Stomach (tissue), 9 donors: ENCODE data around the gene DNM3. TPM values are rescaled to one million over a fixed set of nuclear protein-coding genes. Genes with fewer than 3 reads are reported as not detected.

ENCODE experiments used
- DNase-seq, 2 donors: peaks; one replicate each; pipeline versions ENCODE4 v3.0.0 to v3.0.0-alpha.2; 2013 to 2019
- H3K27ac ChIP-seq, 5 donors: fragments of 200-600 bp in 4 of 5; sonication (generic) in 4 of 5; one replicate each; pipeline ENCODE4 v1.5.1; 2013 to 2019; ENCODE audit warnings: mild to moderate bottlenecking in 1 of 5, moderate library complexity in 1 of 5
- H3K27me3 ChIP-seq, 3 donors: fragments of 200-600 bp; sonication (generic); one replicate each; pipeline ENCODE4 v1.5.1; 2017 to 2019; ENCODE audit warnings: mixed run types in 1 of 3
- H3K36me3 ChIP-seq, 4 donors: fragments of 200-600 bp; sonication (generic); 1 replicate in 3 of 4; 2 replicates in 1 of 4; pipeline ENCODE4 v1.5.1; 2016 to 2019
- H3K4me1 ChIP-seq, 4 donors: fragments of 200-600 bp; sonication (generic); one replicate each; pipeline ENCODE4 v1.5.1; 2016 to 2019
- H3K4me3 ChIP-seq, 4 donors: fragments of 200-600 bp; sonication (generic) in 3 of 4; one replicate each; pipeline ENCODE4 v1.5.1; 2016 to 2019; ENCODE audit warnings: mild to moderate bottlenecking in 1 of 4
- H3K9me3 ChIP-seq, 4 donors: fragments of 200-600 bp; sonication (generic); one replicate each; pipeline ENCODE4 v1.5.1; 2016 to 2019
- EP300 ChIP-seq: sonication (generic); formaldehyde crosslinking; IDR thresholded peaks from one replicate; pipeline ENCODE4 v1.6.1; 2017; ENCODE audit warnings: antibody characterized with exemption
- POLR2A ChIP-seq, 4 donors: fragments of 450-650 bp; IDR thresholded peaks; one replicate each; pipeline ENCODE4 v1.6.1; 2016; ENCODE audit warnings: antibody characterized with exemption in 4 of 4, control low read depth in 2 of 4, mild to moderate bottlenecking in 1 of 4, moderate library complexity in 1 of 4
- POLR2AphosphoS5 ChIP-seq, 3 donors: sonication (generic); formaldehyde crosslinking; IDR thresholded peaks; one replicate each; pipeline ENCODE4 v1.6.1; 2016; ENCODE audit warnings: antibody characterized with exemption in 3 of 3
- WGBS, 5 donors: extraction: QIAGEN DNeasy Blood & Tissue Kit in 3 of 5; methylation state at CpG; one replicate each; pipeline versions ENCODE4 v1.1.5 to v1.1.7; 2013 to 2018; 5-methylcytosine and 5-hydroxymethylcytosine counted together
- intact Hi-C: fragments of 100-400 bp; cut with DNase I; formaldehyde crosslinking; loops from one replicate; pipeline ENCODE4 v1.15.1; 2023; ENCODE audit warnings: low total_unique reads
- polyA plus RNA-seq, 3 donors: library from polyadenylated mRNA; stranded (reverse); fragments of 200-250 nt; gene quantifications; one replicate each; pipeline ENCODE4 v1.2.3, GENCODE V29; 2013
- total RNA-seq, 5 donors: library from RNA; depleted of rRNA; stranded (reverse); fragments of >200 nt; gene quantifications; one replicate each; pipeline versions ENCODE4 v1.1.0 to v1.2.3, GENCODE V29; 2014 to 2016
- TF ChIP-seq, protein P1 (sequence below), 7 experiments: fragments of 450-650 bp in 4 of 7; fragments of 200-600 bp in 3 of 7; sonication (generic) in 3 of 7; IDR thresholded peaks; one replicate each; pipeline ENCODE4 v1.5.1; 2016 to 2019; ENCODE audit warnings: antibody characterized with exemption in 7 of 7, control low read depth in 2 of 7, mild to moderate bottlenecking in 1 of 7
- donor health status: healthy with polysubstance abuse.
- donor health status: Bipolar disorder and iron deficiency.
- donor health status: healthy.

DNM3 gene
- total and polyA plus RNA-seq, 8 donors, result 0.58 to 13.8 (median 2.2) TPM

DNA sequence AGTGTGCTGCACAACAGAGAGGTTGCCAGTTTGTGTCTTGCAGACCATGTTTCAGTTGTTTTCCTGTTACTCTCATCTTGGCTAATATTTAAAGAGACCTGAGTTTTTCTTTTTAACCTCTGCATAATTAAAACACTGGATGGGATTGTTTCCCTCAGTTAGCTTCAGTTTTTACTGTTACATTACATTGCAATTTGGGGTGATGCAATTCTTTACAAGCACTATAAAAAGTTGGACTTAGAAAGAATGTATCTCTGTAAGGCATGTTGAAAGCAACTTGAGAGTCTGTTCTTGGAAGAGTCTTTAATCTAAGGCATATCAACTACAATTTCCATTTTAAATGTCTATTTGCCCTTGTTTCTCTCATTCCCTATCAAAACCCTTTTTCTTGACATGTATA is 99.1 kb downstream of the DNM3 start:
- Histone ChIP-seq H3K27ac (no peak overlapping the region), H3K36me3 (no peaks in the 10 kb centered on the region), H3K27me3 (no peaks in the 10 kb centered on the region), H3K4me3 (no peak overlapping the region), H3K9me3 (no peaks in the 10 kb centered on the region), H3K4me1 (no peaks in the 10 kb centered on the region)
- no peak for DNase-seq
- intact Hi-C loops, result no loop called here
- no peak for TF ChIP-seq EP300
- no peak for TF ChIP-seq POLR2A (IDR thresholded peaks at IDR 0.05)
- no peak for TF ChIP-seq POLR2AphosphoS5 (IDR thresholded peaks at IDR 0.05)
- TF ChIP-seq, protein P1, sequence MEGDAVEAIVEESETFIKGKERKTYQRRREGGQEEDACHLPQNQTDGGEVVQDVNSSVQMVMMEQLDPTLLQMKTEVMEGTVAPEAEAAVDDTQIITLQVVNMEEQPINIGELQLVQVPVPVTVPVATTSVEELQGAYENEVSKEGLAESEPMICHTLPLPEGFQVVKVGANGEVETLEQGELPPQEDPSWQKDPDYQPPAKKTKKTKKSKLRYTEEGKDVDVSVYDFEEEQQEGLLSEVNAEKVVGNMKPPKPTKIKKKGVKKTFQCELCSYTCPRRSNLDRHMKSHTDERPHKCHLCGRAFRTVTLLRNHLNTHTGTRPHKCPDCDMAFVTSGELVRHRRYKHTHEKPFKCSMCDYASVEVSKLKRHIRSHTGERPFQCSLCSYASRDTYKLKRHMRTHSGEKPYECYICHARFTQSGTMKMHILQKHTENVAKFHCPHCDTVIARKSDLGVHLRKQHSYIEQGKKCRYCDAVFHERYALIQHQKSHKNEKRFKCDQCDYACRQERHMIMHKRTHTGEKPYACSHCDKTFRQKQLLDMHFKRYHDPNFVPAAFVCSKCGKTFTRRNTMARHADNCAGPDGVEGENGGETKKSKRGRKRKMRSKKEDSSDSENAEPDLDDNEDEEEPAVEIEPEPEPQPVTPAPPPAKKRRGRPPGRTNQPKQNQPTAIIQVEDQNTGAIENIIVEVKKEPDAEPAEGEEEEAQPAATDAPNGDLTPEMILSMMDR (IDR thresholded peaks at IDR 0.05), result no peak

DNA sequence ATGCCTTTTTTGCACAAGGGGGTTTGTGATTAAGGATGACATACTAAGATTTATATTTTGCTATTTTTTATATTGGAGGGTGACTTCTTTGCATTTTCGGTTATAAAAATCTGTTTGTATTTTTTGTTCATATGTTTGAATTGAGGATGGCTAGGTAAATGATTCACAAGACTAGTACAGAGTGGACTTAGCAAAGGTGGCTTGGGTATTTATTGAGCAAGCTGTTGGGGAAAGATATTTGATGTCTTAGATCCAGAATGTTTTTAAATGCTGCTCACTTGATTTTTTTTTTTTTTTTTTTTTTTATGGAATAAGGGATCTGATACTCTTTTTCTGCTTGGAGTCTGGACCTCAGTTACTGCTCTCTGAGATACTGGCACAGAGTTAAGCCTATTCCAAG is 100.6 kb downstream of the DNM3 start:
- no peak for DNase-seq
- no peak overlapping the region for H3K27ac ChIP-seq
- H3K4me3 ChIP-seq, result no peak overlapping the region
- intact Hi-C loops, result no loop called here
- H3K36me3 ChIP-seq, result no peaks in the 10 kb centered on the region
- H3K9me3 ChIP-seq, result no peaks in the 10 kb centered on the region
- WGBS, 5 donors, result 90 to 100% (median 92%) methylated on average over 1 of the region's 1 CpG
- H3K4me1 ChIP-seq, result no peaks in the 10 kb centered on the region
- no peaks in the 10 kb centered on the region for H3K27me3 ChIP-seq
- TF ChIP-seq POLR2AphosphoS5 (IDR thresholded peaks at IDR 0.05) (no peak), POLR2A (IDR thresholded peaks at IDR 0.05) (no peak), EP300 (no peak)
- TF ChIP-seq, protein P1 (IDR thresholded peaks at IDR 0.05), result no peak

DNA sequence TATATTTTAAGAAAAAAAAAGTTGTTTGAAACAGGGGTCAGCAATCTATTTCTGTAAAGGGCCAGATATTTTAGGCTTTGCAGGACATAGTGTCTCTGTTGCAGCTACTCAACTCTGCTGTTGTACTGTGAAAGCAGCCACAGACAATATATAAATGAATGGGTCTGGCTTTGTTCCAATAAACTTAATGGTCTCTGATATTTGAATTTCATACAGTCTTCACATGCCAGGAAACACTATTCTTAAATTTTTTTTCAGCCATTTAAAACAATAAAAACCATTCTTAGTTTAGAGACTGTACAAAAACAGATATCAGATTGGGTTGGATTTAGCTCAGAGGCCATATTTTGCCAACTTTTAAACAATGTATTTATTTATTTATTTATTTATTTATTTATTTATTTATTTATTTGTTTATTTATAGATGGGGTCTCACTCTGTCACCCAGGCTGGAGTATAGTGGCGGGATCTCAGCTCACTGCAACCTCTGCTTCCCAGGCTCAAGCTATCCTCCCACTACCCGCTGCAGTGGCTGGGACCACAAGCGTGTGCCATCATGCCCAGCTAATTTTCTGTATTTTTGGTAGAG is 102.8 kb downstream of the DNM3 start:
- no peaks in the 10 kb centered on the region for H3K9me3 ChIP-seq
- H3K27ac ChIP-seq, result no peak overlapping the region
- no peak for DNase-seq
- intact Hi-C loops, result no loop called here
- 96 to 100% (median 97%) methylated on average over 3 of the region's 3 CpGs for whole genome bisulfite sequencing, 5 donors
- H3K4me3 ChIP-seq, result no peak overlapping the region
- H3K36me3 ChIP-seq, result no peaks in the 10 kb centered on the region
- H3K27me3 ChIP-seq, result no peaks in the 10 kb centered on the region
- no peak for TF ChIP-seq POLR2AphosphoS5 (IDR thresholded peaks at IDR 0.05)
- TF ChIP-seq, protein P1 (IDR thresholded peaks at IDR 0.05), result no peak
- TF ChIP-seq POLR2A (IDR thresholded peaks at IDR 0.05), result no peak
- no peak for TF ChIP-seq EP300
- peaks cover 0 to 12% (median 2%) of the 10 kb centered on the region in 4 donors for H3K4me1 ChIP-seq

DNA sequence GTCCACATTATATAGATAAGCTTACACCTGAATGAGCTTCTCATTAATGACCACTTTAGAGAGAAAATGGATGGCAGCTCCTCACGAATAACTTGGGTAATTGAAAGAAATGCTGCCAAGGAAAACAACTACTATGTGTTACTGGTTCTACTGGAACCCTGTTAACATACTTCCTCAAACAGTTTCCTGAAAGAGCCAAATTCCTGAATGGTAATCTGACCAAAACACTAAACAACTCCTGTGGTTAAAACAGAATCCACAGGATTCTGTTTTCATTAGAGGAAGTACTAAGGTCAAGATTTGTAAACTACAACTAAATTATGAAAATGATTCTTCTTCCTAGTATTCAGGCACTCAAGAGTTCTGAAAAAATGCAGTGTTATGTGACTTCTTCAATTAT is 107.2 kb downstream of the DNM3 start:
- Histone ChIP-seq H3K27ac (no peak overlapping the region), H3K9me3 (no peaks in the 10 kb centered on the region), H3K27me3 (no peaks in the 10 kb centered on the region), H3K36me3 (no peaks in the 10 kb centered on the region), H3K4me3 (no peak overlapping the region), H3K4me1 (peaks cover 0 to 12% (median 2%) of the 10 kb centered on the region in 4 donors)
- TF ChIP-seq EP300 (no peak), POLR2AphosphoS5 (IDR thresholded peaks at IDR 0.05) (no peak), POLR2A (IDR thresholded peaks at IDR 0.05) (no peak)
- TF ChIP-seq, protein P1 (IDR thresholded peaks at IDR 0.05), result no peak
- no peak for DNase-seq
- intact Hi-C loops, result no loop called here
- WGBS, 5 donors, result 4 to 17% (median 14%) methylated on average over 1 of the region's 1 CpG
